Measurements from ENCODE around the gene VPS25.
"Not testable (repeated sequence)": the region's sequence is repeated elsewhere in the genome, so short reads cannot be mapped to it uniquely, and the experiment has no call there.

DNA sequence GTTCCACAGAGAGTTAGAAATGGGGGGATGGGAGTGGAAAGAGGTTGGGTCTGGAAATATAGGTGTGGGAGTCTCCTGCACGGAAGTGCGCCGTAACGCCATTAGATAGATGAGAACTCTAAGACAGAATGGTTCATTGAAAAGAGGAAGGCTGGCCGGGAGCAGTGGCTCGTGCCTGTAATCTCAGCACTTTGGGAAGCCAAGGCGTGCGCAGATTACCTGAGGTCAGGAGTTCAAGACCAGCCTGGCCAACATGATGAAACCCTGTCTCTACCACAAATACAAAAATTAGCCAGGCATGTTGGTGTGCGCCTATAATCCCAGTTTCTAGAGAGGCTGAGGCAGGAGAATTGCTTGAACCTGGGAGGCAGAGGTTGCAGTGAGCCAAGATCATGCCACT, 5.2 kb upstream of the VPS25 start:
- TF ChIP-seq, protein P1, sequence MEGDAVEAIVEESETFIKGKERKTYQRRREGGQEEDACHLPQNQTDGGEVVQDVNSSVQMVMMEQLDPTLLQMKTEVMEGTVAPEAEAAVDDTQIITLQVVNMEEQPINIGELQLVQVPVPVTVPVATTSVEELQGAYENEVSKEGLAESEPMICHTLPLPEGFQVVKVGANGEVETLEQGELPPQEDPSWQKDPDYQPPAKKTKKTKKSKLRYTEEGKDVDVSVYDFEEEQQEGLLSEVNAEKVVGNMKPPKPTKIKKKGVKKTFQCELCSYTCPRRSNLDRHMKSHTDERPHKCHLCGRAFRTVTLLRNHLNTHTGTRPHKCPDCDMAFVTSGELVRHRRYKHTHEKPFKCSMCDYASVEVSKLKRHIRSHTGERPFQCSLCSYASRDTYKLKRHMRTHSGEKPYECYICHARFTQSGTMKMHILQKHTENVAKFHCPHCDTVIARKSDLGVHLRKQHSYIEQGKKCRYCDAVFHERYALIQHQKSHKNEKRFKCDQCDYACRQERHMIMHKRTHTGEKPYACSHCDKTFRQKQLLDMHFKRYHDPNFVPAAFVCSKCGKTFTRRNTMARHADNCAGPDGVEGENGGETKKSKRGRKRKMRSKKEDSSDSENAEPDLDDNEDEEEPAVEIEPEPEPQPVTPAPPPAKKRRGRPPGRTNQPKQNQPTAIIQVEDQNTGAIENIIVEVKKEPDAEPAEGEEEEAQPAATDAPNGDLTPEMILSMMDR (IDR thresholded peaks at IDR 0.05) = not testable (repeated sequence)
- TF ChIP-seq POLR2A (IDR thresholded peaks at IDR 0.05) = not testable (repeated sequence)

Measured in thyroid gland (tissue), 4 donors.